HCT116 (cell line): ENCODE measurements around the gene CRY2.

Experiments used
- CTCF ChIP-seq, 3 experiments: fragments of 200-600 bp in 1 of 3; sonication (generic) in 1 of 3; IDR thresholded peaks in 2 of 3; conservative IDR thresholded peaks in 1 of 3; 2 replicates each; pipeline ENCODE4 v1.5.1; 2012 to 2017; ENCODE audit warnings: low read depth in 2 of 3, low read length in 2 of 3, antibody characterized with exemption in 1 of 3, borderline replicate concordance in 1 of 3, control low read depth in 1 of 3, mild to moderate bottlenecking in 1 of 3, mixed read lengths in 1 of 3, mixed run types in 1 of 3, moderate library complexity in 1 of 3; ENCODE audit not compliant: insufficient read depth in 1 of 3
- POLR2A ChIP-seq: IDR thresholded peaks from 2 replicates; pipeline ENCODE4 v1.7.0; 2011; ENCODE audit warnings: borderline replicate concordance; ENCODE audit not compliant: insufficient read depth, insufficient read length; ENCODE audit errors: extremely low read depth

GRCh38 chr11:45839204-45839603, 8.1 kb upstream of the CRY2 start:
- TF ChIP-seq CTCF (IDR thresholded peaks at IDR 0.05 in 2 of 3, conservative IDR thresholded peaks at IDR 0.05 in 1 of 3; ENCODE audit: borderline replicate concordance in 1 of 3, insufficient read depth in 1 of 3, low read depth in 2 of 3, low read length in 2 of 3): no peak
- TF ChIP-seq POLR2A: no peak
